Measurements from ENCODE around the gene PCNX2.

GRCh38 chr1:232983817-232984567 is 311.5 kb downstream of the PCNX2 start:
- TF ChIP-seq EZH2 (IDR thresholded peaks at IDR 0.05; ENCODE audit: low read depth) (no peak), CTCF (conservative IDR thresholded peaks at IDR 0.05) (no peak)

All from PC-9 (cell line).